GM18951 (cell line): ENCODE results near the gene CMSS1.

ENCODE experiments used
- POLR2A ChIP-seq: IDR thresholded peaks from 4 replicates; pipeline ENCODE4 v1.6.1; 2011; ENCODE audit warnings: mild to moderate bottlenecking; ENCODE audit not compliant: insufficient read length, insufficient read depth; ENCODE audit errors: extremely low read depth
- in situ Hi-C: fragments of 300-500 bp; cut with MboI; formaldehyde crosslinking; loops from one replicate; pipeline ENCODE4 v1.12.0; 2022; ENCODE audit warnings: low sequenced_read_pairs, mixed read lengths, inconsistent platforms; ENCODE audit not compliant: unreplicated experiment

Gene CMSS1

DNA sequence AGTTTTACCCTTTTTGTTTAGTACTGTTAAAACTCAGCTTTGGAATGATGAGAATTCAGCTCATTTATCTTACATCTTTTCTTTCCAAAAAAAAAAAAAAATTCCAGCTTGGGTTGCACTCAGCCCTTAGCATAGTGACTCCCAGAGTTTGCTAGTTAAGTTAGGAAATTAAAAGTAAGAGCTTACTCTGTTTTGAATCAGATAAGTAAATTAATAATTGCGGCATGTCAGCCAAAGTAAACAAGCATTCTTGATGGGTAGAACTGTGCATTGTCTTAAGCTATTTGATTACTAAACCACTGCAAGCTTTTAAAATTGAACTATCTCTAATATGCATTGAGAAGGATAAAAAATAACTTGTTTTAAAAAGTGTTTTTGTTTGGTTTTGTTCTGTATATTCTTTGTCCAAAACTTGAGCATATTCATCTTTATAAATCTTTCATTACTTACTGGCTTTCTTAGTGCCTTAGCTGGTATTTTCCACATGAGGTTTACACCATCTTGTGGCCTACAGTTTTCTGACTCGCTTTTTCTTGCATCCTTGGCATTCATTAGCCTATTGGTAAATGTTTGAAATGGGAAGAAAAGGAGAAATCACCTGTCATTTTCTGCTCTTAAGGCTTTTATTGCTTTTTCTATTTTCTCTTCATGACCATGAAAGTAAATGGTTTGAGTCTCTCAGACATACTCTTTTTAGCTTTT, 189.1 kb downstream of the CMSS1 start:
- no peak for TF ChIP-seq POLR2A
- in situ Hi-C loops: no loop called here

DNA sequence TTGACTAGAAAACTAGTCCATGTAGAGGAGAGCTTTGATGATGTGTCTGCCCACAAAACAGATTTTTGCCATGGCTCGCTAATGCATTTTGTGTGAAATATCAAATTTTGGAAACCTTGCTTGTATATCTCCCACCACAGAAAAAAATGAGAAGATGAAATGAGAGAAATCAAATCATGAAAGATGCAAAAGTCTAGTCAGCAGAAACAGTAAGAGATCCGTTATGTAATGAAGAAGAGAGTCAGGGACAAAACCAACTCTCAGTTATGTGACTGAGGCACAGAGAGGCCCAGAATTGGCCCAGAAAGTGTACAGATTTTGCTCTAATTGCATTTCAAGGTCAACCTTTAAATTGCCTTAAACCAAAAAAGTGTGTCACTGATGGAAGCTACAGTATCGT, 189.7 kb downstream of the CMSS1 start:
- in situ Hi-C loops: no loop called here
- no peak for TF ChIP-seq POLR2A

DNA sequence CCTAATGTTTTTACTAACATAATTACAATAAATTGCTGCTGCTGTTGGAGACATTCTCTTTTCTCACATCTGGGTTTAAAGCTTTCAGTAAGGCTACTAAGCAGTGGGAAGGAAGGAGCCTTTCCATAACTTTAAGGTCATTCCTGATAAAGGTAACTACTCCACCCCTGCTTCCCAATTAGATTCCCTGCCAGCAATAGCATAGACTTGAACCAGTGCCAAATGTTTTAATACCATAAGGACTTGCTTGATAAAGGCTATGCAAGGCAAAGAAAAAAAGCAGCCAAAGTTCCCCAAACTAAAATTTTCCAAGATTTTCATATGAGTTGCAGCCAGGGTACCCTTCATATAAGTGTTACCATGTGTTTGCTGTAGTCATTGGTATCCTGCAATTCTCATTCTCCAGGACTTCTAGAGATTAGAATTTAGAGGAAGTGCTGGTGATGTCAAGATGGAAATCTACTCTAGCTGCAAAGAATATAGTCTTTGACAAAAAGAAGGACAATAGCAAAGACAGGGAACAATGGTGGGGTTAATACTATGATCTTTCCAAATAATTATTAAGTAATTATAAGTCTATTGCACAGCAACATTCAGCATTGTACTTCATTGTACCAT, 190.5 kb downstream of the CMSS1 start:
- in situ Hi-C loops: no loop called here
- TF ChIP-seq POLR2A: no peak

DNA sequence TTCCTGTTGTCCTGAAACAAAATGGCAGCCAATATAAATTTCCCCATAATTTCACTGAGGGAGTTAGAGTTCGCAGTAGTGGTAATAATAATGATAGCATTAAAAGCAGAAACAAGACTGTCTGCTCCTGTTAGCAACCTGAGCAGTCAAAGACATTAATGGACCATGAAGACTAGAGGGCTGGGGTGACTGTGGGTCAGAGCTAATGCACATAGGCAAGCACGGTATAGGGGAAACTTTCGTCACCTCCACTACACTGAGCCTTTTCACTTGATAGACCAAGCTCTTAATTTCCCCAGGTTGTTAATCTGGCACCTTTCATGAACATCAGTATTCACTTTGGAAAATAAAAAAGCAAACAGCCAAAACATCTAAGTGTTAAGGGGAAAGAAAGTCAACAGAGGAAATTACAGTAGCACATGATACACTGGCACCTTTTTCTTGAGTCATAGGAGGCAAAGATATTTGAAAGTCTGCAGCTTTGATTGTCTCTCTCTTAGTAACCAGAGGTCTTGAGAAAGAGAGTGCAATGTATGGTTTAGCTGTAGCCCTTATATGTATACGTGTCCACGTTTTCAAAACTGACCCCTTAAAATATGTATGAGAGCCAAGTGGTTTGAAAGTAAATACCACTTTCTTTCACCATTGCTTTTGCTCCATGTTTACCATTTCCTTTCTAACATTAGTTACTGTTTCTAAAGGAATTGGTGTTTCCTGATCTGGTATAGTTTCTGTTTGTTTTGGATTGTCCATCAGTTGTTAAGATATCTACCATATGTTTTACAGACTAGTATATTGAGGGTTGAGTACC, 191.8 kb downstream of the CMSS1 start:
- TF ChIP-seq POLR2A: no peak
- in situ Hi-C loops: no loop called here

DNA sequence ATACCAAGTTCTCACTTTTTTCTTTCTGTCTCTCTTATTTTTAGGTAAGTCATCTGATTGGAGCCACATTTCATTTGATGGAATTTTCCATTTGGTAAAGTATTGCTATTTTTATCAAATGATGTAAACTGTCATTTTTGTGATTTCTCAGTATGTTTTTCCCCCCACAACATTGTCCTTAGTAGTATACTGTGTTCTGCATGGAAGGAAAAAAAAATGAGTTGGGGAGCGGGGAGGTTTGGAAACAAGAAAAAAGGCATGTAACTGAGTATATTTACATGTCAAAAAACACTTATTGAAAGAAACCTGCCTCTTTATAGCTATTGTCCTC, 192.4 kb downstream of the CMSS1 start:
- TF ChIP-seq POLR2A: no peak
- in situ Hi-C loops: no loop called here

DNA sequence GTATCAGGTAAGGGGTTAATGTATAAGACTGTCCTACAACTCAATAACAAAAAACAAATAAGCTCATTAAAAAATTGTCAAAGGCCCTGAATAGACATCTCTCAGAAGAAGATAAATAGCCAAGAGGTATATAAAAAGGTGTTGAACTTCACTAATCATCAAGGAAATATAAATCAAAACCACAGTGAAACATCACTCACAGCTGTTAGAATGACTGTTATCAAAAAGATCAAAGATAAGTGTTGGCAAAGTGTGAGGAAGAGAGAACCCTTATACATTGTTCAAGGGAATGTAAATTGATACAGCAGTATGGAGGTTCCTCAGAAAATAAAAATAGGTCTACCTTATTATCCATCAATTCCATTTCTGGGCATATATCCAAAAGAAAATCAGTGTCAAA, 201.1 kb downstream of the CMSS1 start:
- no peak for TF ChIP-seq POLR2A
- in situ Hi-C loops: no loop called here

DNA sequence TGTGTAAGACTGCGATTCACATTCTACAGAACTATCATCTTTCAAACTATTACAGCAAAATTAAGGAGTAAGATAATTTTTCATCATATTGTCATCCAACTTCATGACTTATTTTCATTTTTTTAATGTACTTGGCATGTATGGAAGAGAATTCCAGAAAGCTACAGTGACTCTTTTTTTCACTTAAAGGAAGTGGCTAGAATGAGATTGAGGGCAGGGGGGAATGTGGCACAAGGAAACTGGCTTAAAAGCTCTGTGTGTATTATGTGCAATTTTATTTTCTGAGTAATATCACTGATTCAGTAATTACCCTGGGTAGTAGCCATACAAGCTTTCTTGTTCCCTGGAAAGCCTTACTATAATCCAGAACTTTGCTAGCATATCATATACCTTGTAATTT, 202.1 kb downstream of the CMSS1 start:
- no peak for TF ChIP-seq POLR2A
- in situ Hi-C loops: no loop called here

DNA sequence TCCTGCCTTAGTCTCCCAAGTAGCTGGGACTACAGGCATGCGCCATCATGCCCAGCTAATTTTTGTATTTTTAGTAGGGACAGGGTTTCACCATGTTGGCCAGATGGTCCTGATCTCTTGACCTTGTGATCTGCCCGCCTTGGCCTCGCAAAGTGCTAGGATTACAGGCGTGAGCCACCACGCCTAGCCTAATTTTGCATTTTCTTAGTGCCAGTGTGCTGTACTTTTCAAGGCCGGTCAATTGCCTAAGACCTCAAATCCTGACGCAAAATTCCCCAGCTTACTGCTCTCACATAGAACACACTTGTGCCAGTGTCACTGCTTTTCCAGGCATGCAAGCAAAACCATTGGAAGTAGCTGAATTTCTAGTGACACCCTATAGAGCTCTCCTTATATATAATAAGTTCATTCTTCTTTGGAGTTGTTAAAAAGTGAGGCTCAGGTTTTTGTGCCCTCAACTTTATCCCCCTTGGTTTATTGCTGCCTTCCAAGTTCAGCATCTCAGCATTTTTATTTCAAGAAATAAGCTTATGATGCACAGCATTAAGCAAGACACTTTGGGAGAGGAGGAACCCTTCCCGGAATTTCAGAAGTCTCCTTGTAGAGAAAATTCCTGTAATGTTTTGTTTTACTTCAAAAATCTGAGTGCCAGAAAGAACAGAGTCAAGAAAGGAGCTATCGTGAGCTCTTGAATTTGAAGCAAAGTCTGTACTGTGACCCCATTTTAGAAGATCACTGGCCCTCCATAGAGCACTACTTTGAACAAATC, 203.4 kb downstream of the CMSS1 start:
- TF ChIP-seq POLR2A: no peak
- in situ Hi-C loops: no loop called here

DNA sequence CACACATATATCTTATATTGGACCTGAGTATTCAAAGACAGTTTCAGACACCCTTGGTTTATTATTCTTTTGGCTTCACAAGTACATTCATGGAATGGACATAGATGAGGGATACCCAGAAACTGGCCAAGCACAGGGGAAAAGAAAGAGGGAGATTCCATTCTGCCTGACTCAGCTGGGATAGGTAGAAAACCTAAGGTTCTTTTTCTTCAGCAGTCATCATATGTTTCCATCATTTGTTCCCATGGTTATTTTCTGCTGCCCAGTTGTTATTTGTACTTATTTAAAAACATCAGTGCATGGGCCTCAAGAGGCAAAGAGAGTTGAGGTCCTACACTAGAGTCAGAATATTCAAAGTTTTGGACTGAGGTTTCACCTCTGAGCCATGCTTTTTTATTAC, 204.8 kb downstream of the CMSS1 start:
- no peak for TF ChIP-seq POLR2A
- in situ Hi-C loops: no loop called here

DNA sequence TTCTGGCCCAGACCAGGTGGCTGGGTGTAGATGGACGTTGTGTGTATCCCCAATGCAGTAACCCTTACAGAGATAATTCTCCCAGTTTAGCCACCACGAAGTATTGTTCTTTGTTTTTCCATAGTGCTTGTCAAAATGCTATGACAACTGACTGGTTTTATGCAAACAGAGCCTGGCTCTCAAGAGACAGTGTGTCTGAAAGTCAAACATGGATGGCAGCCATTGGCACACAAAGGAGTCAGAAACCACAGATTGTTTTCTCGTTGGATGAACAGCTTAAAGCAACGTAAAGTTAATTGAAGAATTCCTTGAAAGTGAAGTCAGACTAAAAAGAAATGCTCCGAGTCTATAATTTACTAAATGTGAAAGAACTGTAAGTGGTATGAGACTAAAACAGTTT, 205.5 kb downstream of the CMSS1 start:
- in situ Hi-C loops: no loop called here

DNA sequence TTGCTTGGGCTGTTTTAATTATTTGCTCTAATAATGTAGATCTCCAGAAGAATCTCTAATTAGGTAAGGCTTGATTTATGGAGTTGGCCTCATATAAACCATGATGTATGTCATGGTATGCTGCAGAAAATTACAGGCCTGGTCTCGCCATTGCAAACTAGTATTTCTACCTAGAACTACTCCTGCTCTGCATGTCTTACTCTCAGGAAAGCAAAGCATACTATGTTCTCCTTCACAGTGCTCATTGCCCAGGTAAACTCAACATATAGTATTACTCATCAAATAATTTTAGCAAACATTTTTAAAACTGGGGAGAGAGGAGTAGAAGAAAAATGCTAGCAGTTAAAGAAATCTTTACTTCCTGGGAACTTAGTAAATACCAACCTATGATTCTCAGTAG, 205.9 kb downstream of the CMSS1 start:
- no peak for TF ChIP-seq POLR2A
- in situ Hi-C loops: no loop called here

More for the DNA sequence above, 205.5 kb downstream of the CMSS1 start:
- no peak for TF ChIP-seq POLR2A

DNA sequence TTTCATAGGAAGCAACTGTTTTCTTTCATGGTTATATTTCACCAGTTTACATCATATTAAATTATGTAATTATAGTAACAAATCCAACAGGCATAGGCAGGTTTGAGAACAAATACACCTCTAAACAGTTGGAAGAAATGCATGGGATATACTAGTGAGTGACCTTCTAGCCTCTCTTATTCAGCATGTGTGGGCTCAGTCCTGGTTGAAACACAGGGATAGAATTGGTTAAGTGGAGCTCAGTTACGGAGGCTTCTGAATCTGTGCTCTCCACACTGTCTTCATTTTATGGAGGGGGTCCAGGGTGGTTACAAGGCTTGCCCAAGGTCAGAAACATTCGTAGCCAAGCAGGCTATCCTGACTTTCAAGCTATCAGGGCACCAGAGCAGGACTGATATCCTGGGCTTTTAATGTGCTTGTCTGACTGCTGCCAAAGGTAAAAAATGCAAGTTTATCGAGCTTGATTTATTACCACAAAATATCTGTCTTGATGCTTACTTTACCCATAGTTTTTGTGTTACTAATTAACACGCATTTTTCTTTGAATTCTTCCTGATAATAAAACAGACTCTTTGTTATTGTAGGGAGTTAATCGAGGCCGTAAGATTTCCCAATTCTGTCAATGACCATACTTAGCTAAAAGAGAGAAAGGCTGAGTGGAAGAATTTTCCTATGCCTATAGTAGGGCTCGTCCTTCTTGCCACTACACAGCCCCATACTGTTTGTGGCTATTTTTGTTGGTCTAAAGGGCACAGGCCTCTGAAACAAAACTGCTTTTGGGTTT, 207.1 kb downstream of the CMSS1 start:
- in situ Hi-C loops: no loop called here
- TF ChIP-seq POLR2A: no peak
